HG03025 (cell line): ENCODE data around the gene RAD51.
A peak's percentile ranks its signal among the peaks of the same experiment; 100 is the strongest.

ENCODE experiments used
- ATAC-seq: cut with Tn5 transposase; IDR thresholded peaks from one replicate; pipeline ENCODE4 v1.9.1; 2021; ENCODE audit warnings: mild to moderate bottlenecking, moderate library complexity; ENCODE audit not compliant: unreplicated experiment, low FRiP score

The RAD51 gene

DNA sequence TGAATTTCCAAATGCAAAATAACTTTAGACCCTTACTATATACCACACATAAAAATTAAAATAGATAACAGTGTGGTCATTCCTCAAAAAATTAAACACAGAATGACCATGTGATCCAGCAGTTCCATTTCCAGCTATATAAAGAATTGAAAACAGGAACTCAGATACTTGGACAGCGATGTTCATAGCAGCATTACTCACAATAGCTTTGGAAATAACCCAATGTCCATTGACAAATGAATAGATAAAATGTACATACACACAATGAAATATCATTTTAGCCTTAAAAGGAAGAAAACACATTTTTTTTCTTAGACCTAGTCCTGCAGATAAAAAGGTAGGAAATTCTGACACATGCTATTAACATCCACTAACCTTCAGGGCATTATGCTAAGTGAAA, 26.7 kb downstream of the RAD51 start:
- ATAC-seq: no peak

DNA sequence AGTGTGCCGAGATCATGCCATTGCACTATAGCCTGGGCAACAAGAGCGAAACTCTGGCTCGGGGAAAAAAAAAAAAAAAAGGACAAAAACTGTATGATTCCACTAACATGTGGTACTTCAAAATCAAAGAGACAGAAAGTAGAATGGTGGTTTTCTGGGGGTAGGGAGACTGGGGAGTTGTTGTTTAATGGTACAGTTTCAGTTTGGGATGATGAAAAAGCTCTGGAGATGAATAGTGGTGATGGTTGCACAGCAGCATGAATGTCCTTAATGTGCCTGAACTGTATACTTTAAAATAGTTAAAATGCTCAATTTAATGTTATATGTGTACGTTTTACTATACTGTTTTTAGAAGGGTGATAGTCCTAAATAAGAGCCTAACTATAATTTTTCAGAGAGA, 27.4 kb downstream of the RAD51 start:
- ATAC-seq: no peak

DNA sequence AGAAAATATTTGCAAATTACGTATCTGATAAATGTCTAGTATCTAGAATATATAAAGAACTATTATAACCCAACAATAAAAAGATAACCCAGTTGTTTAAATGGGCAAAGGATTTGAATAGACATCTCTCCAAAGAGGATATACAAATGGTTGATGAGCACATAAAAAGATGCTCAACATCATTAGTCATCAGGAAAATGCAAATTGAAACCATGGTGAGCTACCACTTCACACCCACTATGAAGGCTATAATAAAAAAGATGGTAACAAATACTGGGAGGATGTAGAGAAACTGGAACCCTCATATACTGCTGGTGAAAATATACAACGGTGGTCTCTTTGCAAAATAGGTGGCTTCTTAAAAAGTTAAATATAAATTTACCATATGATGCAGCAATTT, 28.0 kb downstream of the RAD51 start:
- no peak for ATAC-seq

DNA sequence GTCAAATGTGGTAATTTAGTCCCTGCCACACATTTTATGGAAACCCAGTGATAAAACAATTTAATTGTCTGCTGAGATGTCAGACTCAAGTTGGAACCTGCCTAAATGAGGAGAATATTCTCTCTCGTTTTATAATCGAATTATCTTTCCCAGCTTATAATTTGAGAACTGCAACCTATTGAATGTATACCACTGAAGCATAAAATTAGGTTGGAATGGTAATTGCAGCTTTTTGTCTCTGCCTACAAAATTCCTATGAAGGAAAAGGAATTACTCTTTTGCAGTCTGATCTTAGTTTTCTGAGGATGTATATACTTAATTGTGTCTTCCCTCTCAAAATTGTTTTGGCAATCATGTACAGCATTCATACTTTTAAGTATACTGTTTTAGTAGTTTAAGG, 28.9 kb downstream of the RAD51 start:
- no peak for ATAC-seq

DNA sequence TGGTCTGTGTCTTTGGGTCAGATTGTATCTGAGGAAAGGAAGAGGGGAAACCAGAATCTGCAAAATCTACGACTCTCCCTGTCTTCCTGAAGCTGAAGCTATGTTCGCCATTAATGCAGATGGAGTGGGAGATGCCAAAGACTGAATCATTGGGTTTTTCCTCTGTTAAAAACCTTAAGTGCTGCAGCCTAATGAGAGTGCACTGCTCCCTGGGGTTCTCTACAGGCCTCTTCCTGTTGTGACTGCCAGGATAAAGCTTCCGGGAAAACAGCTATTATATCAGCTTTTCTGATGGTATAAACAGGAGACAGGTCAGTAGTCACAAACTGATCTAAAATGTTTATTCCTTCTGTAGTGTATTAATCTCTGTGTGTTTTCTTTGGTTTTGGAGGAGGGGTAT, 36.1 kb downstream of the RAD51 start:
- no peak for ATAC-seq

DNA sequence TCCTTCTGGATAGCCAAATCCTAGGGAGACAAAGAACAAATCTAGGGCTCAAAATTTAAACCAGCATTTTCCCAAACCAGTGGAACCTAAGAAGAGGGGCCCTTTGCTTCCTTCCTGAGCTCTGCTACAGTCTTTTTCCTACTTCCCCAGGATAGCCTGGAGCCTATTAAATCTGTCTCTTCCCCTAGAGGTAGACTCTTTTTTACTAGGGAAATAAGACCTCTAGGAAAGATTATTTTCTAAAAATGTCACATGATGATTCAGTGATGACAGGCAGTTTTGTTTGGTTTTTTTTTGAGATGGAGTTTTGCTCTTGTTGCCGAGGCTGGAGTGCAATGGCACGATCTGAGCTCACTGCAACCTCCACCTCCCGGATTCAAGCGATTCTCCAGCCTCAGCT, 41.6 kb downstream of the RAD51 start:
- ATAC-seq: no peak

DNA sequence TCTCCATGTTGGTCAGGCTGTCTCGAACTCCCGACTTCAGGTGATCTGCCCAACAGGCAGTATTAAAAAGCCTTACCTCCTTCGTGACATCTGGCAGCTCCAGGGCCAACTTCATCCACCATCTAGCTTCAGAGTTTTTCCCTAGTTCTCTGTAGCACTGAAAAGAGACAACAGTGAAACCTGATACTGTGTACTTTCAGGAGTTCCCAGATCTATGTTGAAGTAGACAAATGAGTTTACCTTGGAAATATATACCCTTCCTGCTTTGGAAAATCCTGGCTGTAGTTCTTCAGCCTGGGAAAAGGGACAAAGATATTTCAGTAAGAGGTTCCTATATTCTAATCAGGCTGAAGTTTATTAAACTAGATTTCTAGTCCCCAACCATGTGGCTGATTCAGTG, 42.1 kb downstream of the RAD51 start:
- ATAC-seq: no peak

DNA sequence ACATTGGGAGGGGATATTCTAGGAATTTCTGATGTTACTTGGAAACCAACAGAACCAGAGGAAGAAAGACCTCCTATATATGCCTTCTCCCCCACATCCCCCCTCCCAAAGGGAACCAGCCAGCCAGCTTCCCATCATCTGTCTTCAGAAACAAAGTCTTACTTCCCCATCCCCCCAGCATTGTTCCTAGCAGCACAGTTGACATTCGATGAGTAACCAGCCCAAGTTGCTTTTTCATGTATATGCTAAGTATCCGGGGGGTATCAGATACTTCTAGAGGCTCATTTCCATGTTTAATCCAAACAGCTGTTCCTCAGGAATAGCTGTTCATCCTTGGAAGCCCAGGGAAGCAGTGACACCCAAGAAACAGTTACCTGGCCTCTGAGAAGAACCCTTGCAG, 44.1 kb downstream of the RAD51 start:
- no peak for ATAC-seq

DNA sequence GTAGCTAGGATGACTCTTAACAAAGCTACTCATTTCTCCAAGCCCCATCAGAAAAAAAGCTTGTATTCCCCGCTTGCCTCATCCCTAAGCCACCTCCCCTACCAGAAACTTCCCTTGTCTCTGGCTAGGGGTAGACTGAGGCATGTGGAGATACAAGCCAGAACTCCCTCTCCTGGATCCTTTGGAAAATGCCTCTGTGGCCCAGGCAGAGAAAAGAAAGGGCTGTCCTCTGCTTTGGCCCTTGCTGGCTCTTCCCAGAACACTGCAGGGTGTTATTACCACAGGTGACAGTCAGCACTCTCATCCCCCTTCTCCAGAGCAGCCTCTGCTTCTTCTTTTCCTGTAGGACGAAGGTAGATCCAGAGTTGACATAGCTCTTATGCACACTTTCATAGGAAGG, 44.9 kb downstream of the RAD51 start:
- no peak for ATAC-seq

DNA sequence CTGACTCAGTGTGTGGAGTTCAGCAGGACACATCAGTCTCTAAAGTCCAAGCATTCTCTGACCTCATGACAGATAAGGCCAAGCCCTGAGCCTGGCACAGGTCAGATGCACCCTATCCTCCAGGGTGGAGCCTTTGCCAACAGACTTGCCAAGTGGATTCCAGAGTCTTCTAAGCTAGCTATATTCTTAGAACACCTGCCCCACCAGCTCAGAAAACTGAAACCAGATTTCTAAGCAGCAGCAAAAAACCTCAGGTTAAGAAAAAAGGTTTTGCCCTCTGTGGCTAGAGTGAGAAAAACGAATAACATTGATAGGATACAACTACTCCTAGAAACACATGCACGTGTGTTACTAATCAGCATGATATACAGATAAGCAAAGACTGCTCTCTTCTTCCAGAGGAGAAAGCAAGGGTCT, 48.5 kb downstream of the RAD51 start:
- no peak for ATAC-seq

DNA sequence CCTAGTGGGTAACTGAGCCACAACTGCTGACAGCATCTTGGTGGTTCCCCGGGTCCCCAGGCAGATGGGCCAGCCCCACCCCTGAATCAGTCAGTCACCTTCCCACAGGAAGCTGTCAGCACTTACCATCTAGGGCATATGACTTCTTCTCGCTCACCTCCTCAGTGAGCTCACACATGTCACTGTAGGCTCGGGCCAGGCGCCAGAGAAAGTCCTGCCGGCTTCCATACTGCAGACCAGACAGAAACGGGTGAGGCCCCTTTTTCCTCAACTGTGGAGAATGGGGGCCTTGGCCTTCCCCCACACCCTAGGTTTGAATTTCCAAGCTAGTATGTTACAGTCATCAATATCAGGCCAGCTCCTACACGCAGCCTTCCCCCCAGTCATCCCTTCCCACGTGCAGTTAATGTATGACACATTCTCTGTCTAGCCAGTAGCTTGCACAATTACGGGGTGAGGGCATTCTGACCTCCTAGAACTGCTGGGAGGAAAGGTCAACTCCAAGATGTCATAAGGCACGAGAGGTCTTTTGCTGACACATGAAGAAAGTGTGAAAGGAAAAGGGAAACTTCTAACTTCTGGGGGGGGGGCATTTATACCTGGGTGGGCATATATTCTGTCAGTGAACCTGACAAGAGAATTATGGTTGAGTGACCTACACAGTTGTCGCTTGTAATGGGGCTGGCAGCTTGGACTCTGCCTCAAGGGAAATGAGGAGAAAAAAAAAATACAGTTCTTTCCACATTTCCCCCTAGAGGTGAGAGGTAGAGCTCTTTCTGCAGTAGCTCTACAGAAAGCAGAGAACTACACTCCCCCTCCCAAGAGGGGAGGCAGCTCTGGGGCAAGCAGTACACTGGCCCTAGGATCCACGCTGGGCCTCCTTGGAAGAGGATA, 49.2 kb downstream of the RAD51 start:
- ATAC-seq: no peak

DNA sequence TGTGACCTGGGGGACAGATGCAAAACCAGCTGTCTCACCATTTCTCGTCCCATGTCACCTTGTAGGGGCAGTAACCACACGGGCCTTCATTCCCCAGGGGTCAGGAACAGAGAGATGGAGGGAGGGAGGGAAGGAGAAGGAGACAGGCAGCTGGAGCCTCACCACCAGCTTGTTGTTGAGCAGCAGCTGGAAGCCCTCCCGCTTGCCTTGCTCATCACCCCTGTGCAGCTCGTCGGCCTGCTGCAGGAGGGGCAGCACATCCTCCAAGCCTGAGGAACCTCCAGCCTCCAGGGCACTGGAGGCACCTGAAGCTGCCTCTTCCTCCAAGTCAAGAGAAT, 49.8 kb downstream of the RAD51 start:
- no peak for ATAC-seq

DNA sequence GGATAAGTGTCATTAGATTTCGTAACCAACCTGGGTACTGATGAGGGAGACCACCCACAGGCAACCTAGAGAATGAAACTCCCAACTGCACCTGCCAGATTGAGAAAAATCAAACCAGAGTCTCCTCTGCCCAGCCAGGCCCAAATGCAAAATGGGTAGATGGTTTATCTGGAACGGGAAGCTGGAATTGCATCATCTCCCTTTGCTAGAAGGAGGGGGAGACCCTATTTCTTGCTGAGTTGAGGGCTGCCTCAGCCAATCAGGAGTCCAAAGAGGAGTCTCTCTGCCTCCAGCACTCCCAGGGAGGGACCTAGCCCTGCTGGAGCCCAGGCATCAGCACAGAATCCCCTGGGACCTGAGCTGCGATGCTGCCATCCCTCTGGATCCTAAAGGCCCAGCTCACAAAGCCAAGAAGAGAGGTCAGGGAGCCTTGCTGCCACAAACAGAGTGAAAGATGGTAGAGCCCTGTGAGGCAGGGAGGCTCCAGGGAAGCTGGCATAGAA, 52.0 kb downstream of the RAD51 start:
- no peak for ATAC-seq

DNA sequence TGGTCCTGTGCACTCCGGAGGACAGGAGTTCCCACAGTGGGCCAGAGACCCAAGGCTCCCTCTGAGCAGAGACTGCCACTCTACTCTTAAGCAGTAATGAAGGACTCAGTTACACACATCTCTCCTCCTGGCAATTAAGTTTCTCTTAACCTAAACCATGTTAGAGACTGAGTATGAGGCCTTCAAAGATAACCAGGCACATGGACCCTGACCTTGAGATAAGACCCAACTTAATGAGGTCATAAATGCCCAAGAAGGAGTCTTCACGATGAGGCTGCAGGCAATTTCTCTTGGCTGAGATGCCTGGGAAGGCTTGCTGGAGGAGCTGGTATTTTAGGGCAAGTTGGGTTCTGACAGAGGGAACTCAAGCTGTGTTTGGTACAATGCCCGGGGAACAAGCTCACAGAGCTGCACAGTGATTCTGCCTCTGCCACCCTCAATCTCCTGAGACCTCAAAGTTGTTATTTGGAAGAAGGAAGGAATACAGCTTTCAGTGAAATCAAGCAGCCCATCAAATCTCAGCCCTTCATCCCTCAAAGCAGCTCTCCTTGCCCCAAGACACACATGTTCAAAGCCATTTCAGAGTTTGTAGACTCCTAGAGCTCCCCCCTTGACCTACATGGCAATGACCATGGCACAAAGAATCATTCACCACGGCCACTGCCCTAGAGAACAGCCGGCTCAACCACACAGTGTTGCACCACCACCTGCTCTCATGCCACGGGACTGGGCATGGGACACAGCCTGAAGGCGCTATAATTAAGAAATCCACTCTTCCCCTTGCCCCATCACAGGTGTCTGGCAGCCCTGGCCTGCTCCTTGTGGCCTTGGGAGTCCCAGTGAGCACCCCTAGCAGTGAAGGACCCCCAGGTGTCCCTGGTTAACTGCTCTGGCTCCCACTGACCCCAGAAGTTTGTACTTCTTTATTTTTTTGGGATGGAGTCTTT, 53.0 kb downstream of the RAD51 start:
- no peak for ATAC-seq

DNA sequence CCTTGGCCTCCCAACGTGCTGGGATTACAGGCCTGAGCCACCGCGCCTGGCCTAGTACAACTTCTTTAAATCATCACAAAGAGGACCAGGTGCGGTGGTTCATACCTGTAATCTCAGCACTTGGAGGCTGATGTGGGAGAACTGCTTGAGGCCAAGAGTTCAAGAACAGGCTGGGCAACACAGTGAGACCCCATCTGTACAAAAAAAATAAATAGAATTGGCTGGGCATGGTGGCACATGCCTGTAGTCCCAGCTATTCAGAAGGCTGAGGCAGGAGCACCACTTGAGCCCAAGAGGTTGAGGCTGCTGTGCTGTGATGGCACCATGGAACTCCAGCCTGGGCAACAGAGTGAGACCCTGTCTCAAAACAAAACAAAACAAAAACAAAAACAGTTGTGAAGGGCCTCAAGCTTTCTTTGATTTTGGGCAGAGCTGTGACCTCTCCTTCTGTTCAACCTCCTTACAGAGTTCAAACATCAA, 54.2 kb downstream of the RAD51 start:
- ATAC-seq: no peak

DNA sequence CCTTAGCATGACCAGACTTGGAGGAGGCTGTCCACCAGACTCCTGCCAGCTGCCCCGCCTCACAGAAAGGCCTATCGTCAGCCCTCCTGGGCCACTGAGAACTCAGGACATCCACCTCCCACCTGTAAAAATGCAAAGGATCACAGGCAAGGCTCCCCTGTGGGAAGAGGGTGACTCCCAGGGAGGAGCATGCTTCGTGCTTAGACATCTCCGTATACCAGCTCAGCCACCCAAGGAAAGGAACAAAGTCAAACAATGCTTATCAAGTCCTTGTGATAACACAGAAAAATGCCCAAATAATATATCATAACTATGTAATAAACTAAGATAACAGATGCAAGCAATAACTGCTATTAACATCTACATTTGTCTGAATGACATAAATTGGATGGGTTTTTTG, 55.9 kb downstream of the RAD51 start:
- no peak for ATAC-seq

DNA sequence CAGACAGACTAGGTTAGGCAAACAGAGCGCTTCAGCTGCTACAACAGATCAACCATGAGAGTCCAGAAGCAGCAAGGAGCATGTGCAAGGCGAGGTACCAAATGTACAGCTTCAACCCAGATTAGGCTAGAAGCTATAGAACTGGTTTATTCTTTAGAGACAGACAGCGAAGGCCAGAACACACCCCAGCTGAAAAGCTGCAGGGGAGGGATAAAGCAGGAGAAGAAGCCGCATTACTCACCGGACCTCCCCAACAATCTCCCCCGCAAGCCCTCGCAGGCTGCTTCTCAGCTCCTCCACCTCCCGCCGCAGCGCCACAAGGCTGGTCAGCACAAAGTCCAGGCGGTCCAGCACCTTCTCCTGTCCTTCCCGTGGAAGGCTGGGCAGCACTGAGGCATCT, 56.8 kb downstream of the RAD51 start:
- ATAC-seq: no peak

DNA sequence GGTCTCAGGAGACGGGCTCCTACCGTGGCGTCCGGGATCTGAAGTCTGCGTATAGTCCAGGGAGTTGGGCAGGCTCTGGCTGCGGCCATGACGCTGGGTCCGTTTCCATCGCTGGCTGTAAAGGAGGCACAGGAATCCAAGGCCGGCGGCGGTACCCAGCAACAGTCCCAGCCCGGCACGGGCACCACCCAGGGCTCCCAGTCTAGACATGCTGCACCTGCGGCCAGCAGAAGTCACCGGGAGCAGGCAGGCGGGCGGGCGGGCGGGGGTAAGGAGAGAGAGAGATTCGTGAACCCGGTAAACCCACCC, 59.6 kb downstream of the RAD51 start:
- no peak for ATAC-seq

DNA sequence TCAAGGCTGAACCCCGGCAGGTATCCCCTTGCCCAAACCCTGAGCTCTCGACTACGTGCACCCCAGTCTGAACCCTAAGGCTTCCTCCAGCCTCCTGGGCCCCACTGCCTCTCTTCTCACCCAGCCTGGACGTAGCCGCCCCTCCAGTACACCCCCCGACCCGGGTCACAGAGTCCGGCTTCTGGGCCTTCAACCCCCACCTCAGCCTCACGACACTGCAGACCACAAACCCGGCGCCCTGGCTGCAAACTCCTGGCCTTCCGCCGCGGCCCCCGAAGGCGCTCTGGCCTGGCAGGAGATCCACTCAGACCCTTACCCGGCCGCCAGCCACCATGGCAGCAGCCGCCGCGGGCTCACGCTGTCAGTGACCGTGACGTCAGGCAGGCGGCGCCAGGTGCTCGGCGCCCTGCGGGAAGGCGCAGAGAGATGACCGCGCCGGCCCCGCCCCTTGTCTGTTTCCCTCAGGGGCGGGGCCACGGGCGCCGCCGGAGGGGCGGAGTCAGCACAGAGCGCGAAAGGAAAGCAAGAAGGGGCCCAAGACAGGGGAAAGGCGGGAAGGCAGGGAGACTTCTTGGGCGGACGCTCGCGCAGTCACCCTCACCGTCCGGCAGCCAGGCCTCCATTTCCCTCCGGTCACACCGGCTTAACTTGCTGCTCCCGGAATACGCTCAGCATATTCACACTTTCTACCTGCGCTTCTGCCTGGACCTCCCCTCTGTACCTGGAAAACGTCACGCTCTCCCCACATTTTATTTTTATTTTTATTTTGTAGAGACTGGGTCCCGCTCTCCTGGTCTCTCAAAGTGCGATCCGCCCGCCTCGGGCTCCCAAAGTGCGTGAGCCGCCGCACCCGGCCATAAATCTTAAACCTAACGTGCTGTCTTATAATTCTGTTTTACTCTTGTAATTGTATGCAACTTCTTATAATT, 60.2 kb downstream of the RAD51 start, which contains the start of gene RMDN3:
Gene RMDN3, minus strand, starts transcription at position 372 of the 929 bp plus-strand sequence. CDS start 471 bp downstream, outside the sequence.
- peak; percentile 75 for ATAC-seq

DNA sequence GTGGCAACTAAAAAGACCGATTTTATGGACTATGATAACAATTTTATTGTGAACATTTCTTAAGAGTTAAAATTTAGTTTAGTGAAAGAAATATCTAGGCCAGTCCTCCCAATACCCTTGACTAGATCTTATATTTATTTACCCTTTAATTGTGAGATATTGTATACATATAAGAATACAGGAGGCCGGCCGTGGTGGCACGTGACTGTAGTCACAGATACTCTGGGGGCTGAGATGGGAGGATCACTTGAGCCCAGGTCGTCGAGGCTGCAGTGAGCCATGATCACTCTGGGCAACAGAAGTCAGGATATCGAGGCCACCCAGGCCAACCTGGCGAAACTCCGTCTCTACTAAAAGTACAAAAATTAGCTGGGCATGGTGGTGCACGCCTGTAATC, 60.8 kb downstream of the RAD51 start:
- ATAC-seq: no peak
